22Rv1 (cell line): ENCODE measurements around the gene VMA21.
A peak's percentile ranks its signal among the peaks of the same experiment; 100 is the strongest.

ENCODE experiments used
- H3K27ac ChIP-seq: fragments of 450-650 bp; 2 replicates; pipeline ENCODE4 v1.5.1; 2017
- ZFX ChIP-seq: fragments of 450-650 bp; IDR thresholded peaks from 2 replicates; pipeline ENCODE4 v1.6.1; 2017; ENCODE audit warnings: antibody characterized with exemption, borderline replicate concordance
- TF ChIP-seq, protein P1 (sequence below): fragments of 450-650 bp; IDR thresholded peaks from 2 replicates; pipeline ENCODE4 v1.5.1; 2017; ENCODE audit warnings: mild to moderate bottlenecking

Gene VMA21

DNA sequence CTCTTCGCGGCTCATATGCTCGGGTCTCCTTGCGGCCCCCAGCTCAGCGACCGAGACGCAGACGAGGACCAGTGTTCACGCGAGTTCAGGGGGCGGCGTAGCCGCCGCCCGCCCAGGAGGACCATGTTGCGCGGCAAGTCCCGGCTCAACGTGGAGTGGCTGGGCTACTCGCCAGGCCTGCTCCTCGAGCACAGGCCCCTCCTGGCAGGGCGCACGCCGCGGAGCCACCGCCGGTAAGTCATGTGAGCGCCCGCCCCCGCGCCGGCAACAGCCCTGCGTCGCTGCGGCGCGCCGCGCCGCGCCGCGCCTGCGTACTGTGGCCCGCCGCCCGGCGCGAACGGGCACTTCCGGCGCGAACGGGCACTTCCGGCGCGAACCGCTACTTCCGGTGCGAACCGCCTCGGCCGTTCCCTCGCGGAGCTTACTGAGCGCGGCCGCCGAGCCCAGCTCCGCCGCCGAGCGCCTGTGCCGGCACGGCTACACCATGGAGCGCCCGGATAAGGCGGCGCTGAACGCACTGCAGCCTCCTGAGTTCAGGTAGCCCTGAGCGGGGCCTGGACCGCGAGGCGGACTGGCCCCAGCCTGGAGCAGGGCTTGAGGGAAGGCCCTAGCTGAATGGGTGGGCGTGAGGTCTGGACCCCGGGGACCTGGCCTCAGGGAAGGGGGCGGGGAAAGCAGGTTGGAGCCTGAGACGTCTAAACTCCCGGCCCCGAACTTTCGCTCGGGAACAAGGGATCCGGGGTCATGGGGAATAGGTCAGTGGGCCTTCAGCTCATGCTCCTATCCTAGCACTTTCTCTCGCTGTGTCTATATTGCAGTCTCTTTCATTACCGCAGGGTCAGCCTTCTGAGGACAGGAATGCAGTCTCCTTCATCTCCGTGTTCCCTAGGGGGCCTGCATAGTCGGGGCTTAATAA is at the start of gene VMA21:
VMA21 (plus strand) TSS at position 382 of the 916 bp plus-strand sequence; CDS start at position 485, 103 bp downstream.
- H3K27ac ChIP-seq, result peak within 1 kb of the TSS; percentile 71
- TF ChIP-seq, protein P1, sequence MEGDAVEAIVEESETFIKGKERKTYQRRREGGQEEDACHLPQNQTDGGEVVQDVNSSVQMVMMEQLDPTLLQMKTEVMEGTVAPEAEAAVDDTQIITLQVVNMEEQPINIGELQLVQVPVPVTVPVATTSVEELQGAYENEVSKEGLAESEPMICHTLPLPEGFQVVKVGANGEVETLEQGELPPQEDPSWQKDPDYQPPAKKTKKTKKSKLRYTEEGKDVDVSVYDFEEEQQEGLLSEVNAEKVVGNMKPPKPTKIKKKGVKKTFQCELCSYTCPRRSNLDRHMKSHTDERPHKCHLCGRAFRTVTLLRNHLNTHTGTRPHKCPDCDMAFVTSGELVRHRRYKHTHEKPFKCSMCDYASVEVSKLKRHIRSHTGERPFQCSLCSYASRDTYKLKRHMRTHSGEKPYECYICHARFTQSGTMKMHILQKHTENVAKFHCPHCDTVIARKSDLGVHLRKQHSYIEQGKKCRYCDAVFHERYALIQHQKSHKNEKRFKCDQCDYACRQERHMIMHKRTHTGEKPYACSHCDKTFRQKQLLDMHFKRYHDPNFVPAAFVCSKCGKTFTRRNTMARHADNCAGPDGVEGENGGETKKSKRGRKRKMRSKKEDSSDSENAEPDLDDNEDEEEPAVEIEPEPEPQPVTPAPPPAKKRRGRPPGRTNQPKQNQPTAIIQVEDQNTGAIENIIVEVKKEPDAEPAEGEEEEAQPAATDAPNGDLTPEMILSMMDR, result no peak
- no peak for TF ChIP-seq ZFX

GRCh38 chrX:151359341-151359740 is 37.7 kb upstream of the VMA21 start:
- no peak overlapping the region for H3K27ac ChIP-seq
- no peak for TF ChIP-seq ZFX

GRCh38 chrX:151359931-151360871 is 36.8 kb upstream of the VMA21 start:
- TF ChIP-seq ZFX, result no peak
- TF ChIP-seq, protein P1, result peak; percentile 77
- H3K27ac ChIP-seq, result no peak overlapping the region

DNA sequence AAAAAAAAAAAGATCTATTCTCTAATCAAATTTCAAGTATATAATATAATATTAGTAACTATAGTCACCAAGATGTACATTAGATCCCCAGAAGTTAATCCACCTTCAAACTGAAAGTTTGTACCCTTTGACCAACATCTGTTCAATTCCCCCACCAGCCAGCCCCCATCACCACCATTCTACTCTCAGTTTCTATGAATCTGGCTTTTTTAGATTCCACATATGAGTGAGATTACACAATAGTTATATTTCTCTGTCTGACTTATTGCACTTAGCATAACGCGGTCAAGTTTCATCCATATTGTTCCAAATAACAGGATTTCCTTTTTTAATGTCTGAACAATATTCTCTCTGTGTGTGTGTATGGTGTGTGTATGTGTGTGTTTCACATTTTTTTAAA is 33.7 kb upstream of the VMA21 start:
- TF ChIP-seq, protein P1, result no peak
- no peak for TF ChIP-seq ZFX
- no peak overlapping the region for H3K27ac ChIP-seq

DNA sequence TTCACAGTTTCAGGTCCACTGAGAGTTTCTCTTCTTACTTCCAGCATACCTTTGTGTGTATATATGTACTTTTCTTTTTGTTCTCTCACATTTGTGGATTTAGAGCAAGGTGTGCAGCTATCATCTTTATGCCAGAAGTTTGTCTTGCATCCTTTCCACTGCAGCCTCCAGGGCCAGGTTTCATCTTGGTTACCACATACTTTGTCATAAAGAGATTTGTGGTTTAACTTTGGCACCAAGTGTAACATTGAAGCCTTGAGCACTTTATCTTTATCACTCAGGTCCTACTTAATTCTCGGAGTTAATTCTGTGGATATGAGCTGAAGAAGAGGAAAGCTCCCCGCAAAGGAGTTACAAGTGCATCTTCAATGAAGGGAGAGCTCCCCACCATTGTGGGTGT is 31.4 kb upstream of the VMA21 start:
- TF ChIP-seq, protein P1, result no peak
- TF ChIP-seq ZFX, result no peak
- H3K27ac ChIP-seq, result no peak overlapping the region

DNA sequence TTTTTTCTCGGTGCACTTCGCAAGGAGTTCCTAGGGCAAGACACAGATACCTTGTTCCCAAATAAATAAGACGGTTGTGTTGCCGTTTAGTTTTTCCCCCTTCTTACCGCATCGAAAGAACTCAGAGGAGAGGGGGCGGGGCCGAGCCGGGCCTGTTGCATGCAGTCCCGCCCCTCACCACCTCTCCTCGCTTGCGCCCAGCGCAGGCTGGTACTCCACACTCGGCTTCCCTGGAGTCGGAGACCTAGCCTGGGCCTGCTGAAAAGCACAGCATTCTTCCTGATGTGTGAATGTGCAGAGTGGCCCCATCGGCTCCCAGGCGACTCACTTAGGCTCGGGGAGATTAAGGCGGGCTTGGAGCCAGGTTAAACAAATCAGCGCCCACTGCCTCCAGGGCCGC is 26.1 kb upstream of the VMA21 start:
- TF ChIP-seq, protein P1, result no peak
- TF ChIP-seq ZFX, result no peak
- no peak overlapping the region for H3K27ac ChIP-seq

DNA sequence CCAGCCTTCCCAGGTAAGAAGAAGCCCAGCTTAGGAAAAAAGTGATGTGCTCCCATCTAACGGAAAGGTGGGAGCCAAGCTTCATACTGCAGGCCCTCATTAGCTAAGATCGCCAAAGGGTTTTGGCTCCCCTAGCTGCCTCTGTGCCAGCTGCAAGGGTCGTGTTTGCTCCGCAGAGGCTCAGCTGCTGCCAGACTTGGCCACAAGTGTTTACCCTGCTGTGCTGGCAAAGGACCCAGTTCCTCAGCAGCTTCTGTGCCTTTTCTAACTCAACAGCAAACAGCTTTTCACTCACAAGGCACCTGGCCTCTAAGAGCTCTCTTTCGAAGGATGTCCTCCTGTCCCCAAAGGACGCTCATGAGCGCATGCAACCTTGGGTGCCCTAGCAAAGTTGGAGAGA is 12.2 kb upstream of the VMA21 start:
- TF ChIP-seq ZFX, result no peak
- TF ChIP-seq, protein P1, result no peak

More for the DNA sequence above, 12.2 kb upstream of the VMA21 start:
- no peak overlapping the region for H3K27ac ChIP-seq
